Sigmoid colon (tissue), 7 donors: ENCODE data around the gene MEGF6. TPM values are rescaled to one million over a fixed set of nuclear protein-coding genes. Genes with fewer than 3 reads are reported as not detected.
A peak's percentile ranks its signal among the peaks of the same experiment; 100 is the strongest.

ENCODE experiments used
- DNase-seq: peaks from one replicate; pipeline ENCODE4 v3.0.0-alpha.2; 2019
- H3K27ac ChIP-seq, 4 donors: fragments of 200-600 bp; sonication (generic); one replicate each; pipeline ENCODE4 v1.5.1; 2016 to 2019; ENCODE audit warnings: mild to moderate bottlenecking in 1 of 4
- H3K27me3 ChIP-seq, 3 donors: fragments of 200-600 bp; sonication (generic); one replicate each; pipeline ENCODE4 v1.5.1; 2019; ENCODE audit warnings: mild to moderate bottlenecking in 1 of 3
- H3K36me3 ChIP-seq, 4 donors: fragments of 200-600 bp; sonication (generic); one replicate each; pipeline ENCODE4 v1.5.1; 2016 to 2019
- H3K4me1 ChIP-seq, 4 donors: fragments of 200-600 bp; sonication (generic); one replicate each; pipeline ENCODE4 v1.5.1; 2017 to 2019
- H3K4me3 ChIP-seq, 4 donors: fragments of 200-600 bp; sonication (generic); one replicate each; pipeline ENCODE4 v1.5.1; 2017 to 2019; ENCODE audit warnings: mild to moderate bottlenecking in 2 of 4, moderate library complexity in 1 of 4
- H3K9me3 ChIP-seq, 4 donors: fragments of 200-600 bp in 3 of 4; sonication (generic) in 3 of 4; one replicate each; pipeline versions ENCODE4 v1.5.1 to v1.6.1; 2013 to 2019
- CTCF ChIP-seq, 4 experiments: fragments of 450-650 bp in 3 of 4; fragments of 200-600 bp in 1 of 4; IDR thresholded peaks; one replicate each; pipeline ENCODE4 v1.5.1; 2016 to 2019; ENCODE audit warnings: antibody characterized with exemption in 4 of 4, mild to moderate bottlenecking in 3 of 4, moderate library complexity in 2 of 4
- EP300 ChIP-seq, 4 donors: sonication (generic); formaldehyde crosslinking; IDR thresholded peaks; one replicate each; pipeline ENCODE4 v1.6.1; 2017; ENCODE audit warnings: antibody characterized with exemption in 4 of 4
- POLR2A ChIP-seq, 2 donors: fragments of 450-650 bp; IDR thresholded peaks; one replicate each; pipeline ENCODE4 v1.6.1; 2016; ENCODE audit warnings: antibody characterized with exemption in 2 of 2, mild to moderate bottlenecking in 2 of 2, moderate library complexity in 2 of 2
- POLR2AphosphoS5 ChIP-seq, 4 donors: sonication (generic); formaldehyde crosslinking; IDR thresholded peaks; one replicate each; pipeline ENCODE4 v1.6.1; 2017; ENCODE audit warnings: antibody characterized with exemption in 4 of 4
- WGBS, 2 donors: extraction: QIAGEN DNeasy Blood & Tissue Kit; methylation state at CpG; one replicate each; pipeline ENCODE4 v1.1.7; 2013; 5-methylcytosine and 5-hydroxymethylcytosine counted together
- intact Hi-C: fragments of 100-400 bp; cut with DNase I; formaldehyde crosslinking; loops from one replicate; pipeline ENCODE4 v1.15.1; 2023
- polyA plus RNA-seq, 3 donors: library from polyadenylated mRNA; stranded (reverse); fragments of 200-250 nt; gene quantifications; one replicate each; pipeline ENCODE4 v1.2.3, GENCODE V29; 2013
- total RNA-seq, 4 donors: library from RNA; depleted of rRNA; stranded (reverse); fragments of >200 nt; gene quantifications; one replicate each; pipeline ENCODE4 v1.1.0, GENCODE V29; 2016
- donor health status: healthy with polysubstance abuse.
- donor health status: Bipolar disorder and iron deficiency.
- donor health status: healthy.

MEGF6 gene
- total and polyA plus RNA-seq, 7 donors: 2.4 to 31.9 (median 7.8) TPM; not detected in 1

GRCh38 chr1:3614755-3615742 lies 3.7 kb upstream of the MEGF6 start:
- 50 to 67% methylated on average over 20 of the region's 20 CpGs for WGBS, 2 donors
- H3K4me1 ChIP-seq: peaks cover 0 to 33% (median 25%) of the 10 kb centered on the region in 4 donors
- no peak overlapping the region for H3K27ac ChIP-seq
- H3K36me3 ChIP-seq: no peaks in the 10 kb centered on the region
- TF ChIP-seq EP300 (IDR thresholded peaks at IDR 0.05) (no peak), CTCF (IDR thresholded peaks at IDR 0.05) (peak in 2 of 4 experiments; percentile 21 to 45)
- no peaks in the 10 kb centered on the region for H3K9me3 ChIP-seq
- H3K27me3 ChIP-seq: peaks cover 15 to 33% (median 19%) of the 10 kb centered on the region in 3 donors
- DNase-seq: no peak
- intact Hi-C loops: no loop called here
- H3K4me3 ChIP-seq: no peak overlapping the region

DNA sequence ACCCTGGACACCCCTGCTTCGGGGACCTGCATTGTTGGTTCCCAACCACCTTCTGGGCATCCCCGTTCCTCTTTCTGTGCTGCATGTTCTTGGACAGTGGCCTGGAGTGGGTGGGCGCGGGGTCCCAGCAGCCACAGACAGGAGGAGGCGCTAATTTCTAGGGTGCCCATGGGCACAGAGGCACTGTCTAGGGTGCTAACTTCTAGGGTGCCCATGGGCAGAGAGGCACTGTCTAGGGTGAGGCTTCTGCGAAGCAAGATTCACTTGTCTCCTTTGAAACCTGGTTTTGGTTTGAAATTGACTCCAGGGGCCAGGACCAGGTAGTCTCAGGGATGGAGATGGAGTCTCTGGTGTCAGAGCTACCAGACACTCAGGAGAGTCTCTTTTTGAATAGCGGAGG lies 815 bp upstream of the MEGF6 start:
- H3K4me1 ChIP-seq: peaks cover 0 to 22% (median 21%) of the 10 kb centered on the region in 4 donors
- no peaks in the 10 kb centered on the region for H3K36me3 ChIP-seq
- no peak overlapping the region for H3K27ac ChIP-seq
- H3K9me3 ChIP-seq: no peaks in the 10 kb centered on the region
- no peak for DNase-seq
- WGBS, 2 donors: 61 to 66% methylated on average over 7 of the region's 7 CpGs
- peak overlapping the region in 1 of 4 donors; percentile 51 for H3K4me3 ChIP-seq
- intact Hi-C loops: no loop called here
- TF ChIP-seq POLR2A (IDR thresholded peaks at IDR 0.05): no peak
- no peak for TF ChIP-seq EP300 (IDR thresholded peaks at IDR 0.05)
- H3K27me3 ChIP-seq: peaks cover 17 to 57% (median 47%) of the 10 kb centered on the region in 3 donors

DNA sequence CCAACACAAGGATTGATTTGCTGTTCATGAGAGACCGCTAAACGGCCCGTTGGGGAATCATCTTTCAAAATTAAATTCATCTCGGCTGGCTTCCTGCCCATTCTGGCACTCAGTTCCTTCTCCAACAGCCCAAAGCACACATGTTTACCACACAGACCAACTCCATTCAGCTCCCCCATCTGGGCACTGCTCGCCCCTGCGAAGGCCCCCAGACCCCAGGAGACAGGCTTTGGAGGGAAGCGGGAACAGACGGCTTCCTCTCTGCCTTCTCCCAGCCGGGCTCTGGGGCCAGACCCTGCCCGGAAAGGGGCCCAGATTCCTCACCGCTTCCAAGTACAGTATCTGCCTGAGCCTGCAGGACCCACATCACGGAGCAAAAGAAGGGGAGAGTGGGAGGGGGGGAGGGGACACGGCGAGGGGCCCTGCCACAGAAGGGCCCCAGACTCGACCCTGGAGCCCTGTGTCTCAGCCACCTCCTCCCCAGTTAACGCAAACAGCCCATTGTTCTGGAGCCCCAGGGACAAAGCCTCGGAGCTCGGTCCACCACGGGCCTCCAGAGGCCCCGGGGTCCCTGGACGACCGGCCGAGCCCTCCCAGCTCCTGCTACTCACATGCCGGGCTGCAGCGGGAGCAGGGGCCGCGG lies 660 bp downstream of the MEGF6 start:
- Histone ChIP-seq H3K27me3 (peaks cover 17 to 57% (median 47%) of the 10 kb centered on the region in 3 donors), H3K4me3 (peak overlapping the region; percentile 11 to 51 (median 40))
- DNase-seq: no peak

DNA sequence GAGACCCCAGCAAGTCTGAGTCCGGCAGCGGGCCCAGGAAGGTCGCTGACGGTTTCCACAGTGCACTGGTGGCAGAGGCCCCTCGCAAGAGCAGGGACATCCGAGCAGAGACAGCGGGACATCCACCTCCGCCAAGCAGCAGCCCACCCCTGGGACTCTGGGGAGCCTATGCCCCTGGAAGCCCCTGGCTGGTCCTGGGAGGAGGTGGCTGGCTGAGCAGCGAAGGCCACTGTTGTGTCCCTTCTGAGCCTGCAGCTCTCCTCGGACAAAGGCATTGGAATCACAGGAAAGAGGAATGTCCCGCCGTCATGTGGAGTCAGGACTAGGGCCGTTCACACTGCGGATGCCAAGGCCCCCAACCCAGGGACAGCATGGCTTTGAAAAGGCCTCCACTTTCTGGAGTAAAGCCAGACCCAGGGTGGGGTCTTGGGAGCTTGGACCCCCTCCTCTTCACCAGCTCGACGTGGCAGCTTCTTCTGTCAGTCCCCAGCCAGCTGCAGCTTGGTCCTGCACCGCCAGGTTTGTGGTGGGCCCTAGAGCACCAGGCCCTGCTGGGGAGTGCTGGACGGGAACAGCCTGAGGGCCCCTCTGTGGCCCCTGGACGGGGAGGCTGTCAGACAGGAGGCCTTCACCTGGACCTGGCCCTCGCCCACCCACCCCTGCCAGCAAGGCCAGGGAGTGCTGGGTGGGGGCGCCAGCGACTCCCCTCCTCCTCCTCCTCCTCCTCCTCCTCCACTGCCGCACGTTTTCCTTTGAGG lies 1.4 kb downstream of the MEGF6 start:
- no peaks in the 10 kb centered on the region for H3K36me3 ChIP-seq
- peak overlapping the region in 2 of 4 donors; percentile 36 to 45 for H3K4me3 ChIP-seq
- peaks cover 0 to 22% (median 21%) of the 10 kb centered on the region in 4 donors for H3K4me1 ChIP-seq
- H3K27me3 ChIP-seq: peaks cover 17 to 57% (median 47%) of the 10 kb centered on the region in 3 donors
- no peak for TF ChIP-seq EP300 (IDR thresholded peaks at IDR 0.05)
- no peak for TF ChIP-seq POLR2A (IDR thresholded peaks at IDR 0.05)
- no peak for TF ChIP-seq CTCF (IDR thresholded peaks at IDR 0.05)
- TF ChIP-seq POLR2AphosphoS5 (IDR thresholded peaks at IDR 0.05): no peak
- intact Hi-C loops: no loop called here
- 62 to 67% methylated on average over 24 of the region's 24 CpGs for WGBS, 2 donors
- H3K9me3 ChIP-seq: no peaks in the 10 kb centered on the region
- no peak for DNase-seq
- no peak overlapping the region for H3K27ac ChIP-seq

More for the DNA sequence above, 660 bp downstream of the MEGF6 start:
- H3K36me3 ChIP-seq: no peaks in the 10 kb centered on the region
- intact Hi-C loops: no loop called here
- WGBS, 2 donors: 5 to 6% methylated on average over 27 of the region's 27 CpGs
- TF ChIP-seq POLR2A (IDR thresholded peaks at IDR 0.05): no peak
- no peak for TF ChIP-seq POLR2AphosphoS5 (IDR thresholded peaks at IDR 0.05)
- TF ChIP-seq CTCF (IDR thresholded peaks at IDR 0.05): no peak
- TF ChIP-seq EP300 (IDR thresholded peaks at IDR 0.05): no peak
- H3K9me3 ChIP-seq: no peaks in the 10 kb centered on the region
- no peak overlapping the region for H3K27ac ChIP-seq
- H3K4me1 ChIP-seq: peaks cover 0 to 22% (median 21%) of the 10 kb centered on the region in 4 donors
